Suppressor macrophage treated with lipopolysaccharide for 4 hours (primary cell): ENCODE results near the gene OR5M10.
A peak's percentile ranks its signal among the peaks of the same experiment; 100 is the strongest.
"Not testable (repeated sequence)": the region's sequence is repeated elsewhere in the genome, so short reads cannot be mapped to it uniquely, and the experiment has no call there.

ENCODE experiments used
- DNase-seq: peaks from one replicate; pipeline ENCODE4 v3.0.0-alpha.2; 2020

Gene OR5M10

DNA sequence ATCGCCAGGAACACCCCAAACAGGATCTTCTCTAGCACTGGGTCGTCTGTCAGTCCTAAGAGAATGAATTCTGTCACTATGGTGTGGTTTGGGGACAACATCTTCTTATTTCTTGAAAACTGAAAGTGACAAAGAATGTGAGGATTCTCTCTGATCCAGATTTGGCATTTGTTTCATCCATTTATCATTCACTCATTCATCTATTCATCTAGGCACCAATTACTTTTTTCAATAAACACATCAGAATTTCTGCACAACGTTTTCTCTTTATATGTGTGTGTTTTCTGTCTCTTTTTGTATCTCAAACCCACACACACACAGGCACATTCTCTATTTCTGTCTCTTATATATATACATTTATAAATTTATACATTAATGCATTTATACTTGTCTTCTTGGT is at the start of gene OR5M10:
Gene OR5M10 (minus strand): TSS at position 101 of the 400 bp plus-strand sequence. CDS start 0 bp downstream, at position 101.
- no peak for DNase-seq

DNA sequence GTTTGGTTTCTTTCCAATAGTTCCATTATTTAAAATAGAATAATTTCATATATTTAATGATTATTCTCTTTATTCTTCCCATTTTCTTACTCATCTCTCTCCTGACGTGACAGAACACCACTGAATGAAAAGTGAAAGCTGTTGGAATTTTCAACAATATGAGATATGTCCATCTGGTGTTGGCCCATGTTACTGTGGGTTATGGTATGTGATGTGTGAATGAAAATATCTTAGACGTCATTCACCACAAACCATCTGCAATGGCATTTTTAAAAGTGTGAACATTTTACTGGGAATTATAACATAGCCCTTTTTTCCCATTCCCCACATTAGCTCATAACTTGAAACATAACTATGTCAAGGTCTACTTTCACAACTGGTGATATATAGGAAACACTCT is 48.4 kb upstream of the OR5M10 start:
- DNase-seq = no peak

DNA sequence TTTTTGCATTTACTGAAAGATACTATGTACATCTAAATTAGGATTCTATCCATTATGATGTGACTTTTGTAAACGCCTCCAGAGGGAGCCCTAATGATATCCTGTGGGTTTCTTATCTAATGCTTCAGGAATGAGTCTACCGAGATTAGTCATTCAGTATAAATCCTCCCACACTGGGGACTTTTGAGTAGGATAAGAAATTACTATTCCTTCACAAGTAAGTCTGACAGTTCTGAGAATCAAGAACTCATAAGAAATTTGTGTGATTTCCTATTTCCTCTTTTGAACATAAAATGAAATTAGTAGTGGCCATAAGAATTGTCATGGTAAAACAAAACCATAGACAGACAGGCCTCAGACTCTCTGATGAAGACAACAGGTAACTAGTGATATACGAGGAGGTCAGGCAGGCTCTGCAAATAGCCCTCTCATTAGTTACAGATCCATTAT is 47.2 kb upstream of the OR5M10 start:
- DNase-seq = peak; percentile 65

DNA sequence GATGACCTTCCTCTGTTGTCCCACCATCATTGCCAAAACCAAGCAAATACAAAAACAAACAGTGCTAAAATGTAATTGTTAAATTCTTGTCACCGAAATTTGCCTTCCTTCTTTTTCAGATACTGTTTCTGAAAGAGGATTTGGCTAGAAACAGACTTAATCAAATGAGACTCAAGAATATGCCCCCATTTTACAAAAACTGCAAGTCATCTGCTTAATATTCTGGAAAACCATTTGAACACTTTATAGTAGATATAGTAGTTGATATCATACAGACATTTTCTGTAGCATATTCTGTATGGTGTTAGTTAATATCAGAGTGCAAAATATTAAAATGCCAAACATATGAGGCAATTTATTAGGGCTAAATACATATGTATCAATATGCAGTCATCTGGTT is 33.7 kb upstream of the OR5M10 start:
- no peak for DNase-seq

DNA sequence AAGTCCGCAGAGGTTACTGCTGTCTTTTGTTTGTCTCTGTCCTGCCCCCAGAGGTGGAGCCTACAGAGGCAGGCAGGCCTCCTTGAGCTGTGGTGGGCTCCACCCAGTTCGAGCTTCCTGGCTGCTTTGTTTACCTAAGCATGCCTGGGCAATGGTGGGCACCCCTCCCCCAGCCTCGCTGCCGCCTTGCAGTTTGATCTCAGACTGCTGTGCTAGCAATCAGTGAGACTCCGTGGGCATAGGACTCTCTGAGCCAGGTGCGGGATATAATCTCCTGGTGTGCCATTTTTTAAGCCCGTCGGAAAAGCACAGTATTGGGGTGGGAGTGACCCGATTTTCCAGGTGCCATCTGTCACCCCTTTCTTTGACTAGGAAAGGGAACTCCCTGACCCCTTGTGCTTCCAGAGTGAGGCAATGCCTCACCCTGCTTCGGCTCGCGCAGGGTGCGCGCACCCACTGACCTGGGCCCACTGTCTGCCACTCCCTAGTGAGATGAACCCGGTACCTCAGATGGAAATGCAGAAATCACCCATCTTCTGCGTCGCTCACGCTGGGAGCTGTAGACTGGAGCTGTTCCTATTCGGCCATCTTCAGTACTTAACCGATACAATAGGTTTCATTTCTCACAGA is 14.7 kb upstream of the OR5M10 start:
- not testable (repeated sequence) for DNase-seq

DNA sequence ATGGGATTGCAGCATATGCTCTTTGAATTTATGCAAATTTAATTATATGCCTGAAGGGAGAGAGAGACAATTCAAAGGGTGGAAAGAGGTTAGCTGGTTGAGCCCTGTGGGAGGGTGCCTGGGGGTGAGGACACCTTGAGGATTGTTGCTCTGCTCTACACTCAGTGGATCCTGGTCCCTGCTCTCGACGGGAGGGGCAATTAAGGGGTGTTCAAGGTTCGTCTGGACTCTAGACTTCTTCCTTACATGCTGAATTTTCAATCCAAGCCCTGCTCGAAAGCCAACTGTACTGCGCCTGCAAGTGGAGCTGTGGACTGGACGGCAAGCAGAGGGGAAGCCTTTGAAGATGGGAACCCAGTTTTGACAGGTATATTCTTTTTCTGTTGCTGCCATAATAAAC is 18.9 kb downstream of the OR5M10 start:
- DNase-seq = no peak

DNA sequence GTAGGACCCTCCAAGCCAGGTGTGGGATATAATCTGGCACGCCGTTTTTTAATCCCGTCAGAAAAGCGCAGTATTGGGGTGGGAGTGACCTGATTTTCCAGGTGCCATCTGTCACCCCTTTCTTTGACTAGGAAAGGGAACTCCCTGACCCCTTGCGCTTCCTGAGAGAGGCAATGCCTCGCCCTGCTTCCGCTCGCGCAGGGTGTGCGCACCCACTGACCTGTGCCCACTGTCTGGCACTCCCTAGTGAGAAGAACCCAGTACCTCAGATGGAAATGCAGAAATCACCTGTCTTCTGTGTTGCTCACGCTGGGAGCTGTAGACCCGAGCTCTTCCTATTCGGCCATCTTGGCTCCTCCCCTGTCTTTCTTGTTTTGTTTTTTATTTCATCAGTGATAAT is 22.8 kb downstream of the OR5M10 start:
- DNase-seq = not testable (repeated sequence)

DNA sequence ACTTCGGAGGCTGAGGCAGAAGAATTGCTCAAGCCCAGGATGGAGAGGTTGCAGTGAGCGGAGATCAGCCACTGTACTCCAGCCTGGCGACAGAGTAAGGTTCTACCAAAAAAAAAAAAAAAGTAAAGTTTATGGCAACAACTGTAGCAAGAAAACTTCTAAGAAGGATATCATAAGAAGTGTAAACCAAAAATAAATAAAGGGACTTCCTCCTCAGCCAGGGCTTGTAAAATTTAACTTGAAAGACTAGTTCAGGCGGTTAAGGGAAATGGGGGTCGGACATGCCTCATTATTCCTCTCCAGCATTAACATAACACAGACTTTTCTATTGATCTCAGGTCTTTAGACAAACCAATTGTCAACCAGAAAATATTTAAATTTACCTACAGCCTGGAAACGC is 32.0 kb downstream of the OR5M10 start:
- DNase-seq = no peak

DNA sequence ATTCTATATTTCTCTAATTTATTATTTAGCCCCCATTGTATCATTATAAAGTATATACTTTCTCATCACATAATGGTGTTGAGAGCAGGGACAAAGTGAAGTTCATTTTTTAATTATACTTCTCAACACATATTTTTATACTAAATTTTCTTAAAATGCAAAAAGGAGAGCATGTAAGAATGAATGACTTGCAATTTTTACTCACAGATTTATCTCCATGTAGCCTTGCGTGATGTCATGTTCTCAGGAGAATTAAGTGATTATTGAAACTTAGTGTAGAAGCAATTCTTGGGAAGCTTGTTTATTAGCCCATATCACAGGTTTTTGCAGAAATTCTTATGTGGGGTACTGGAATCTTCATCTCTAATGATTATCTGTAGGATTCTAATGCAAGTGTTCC is 33.8 kb downstream of the OR5M10 start:
- no peak for DNase-seq

DNA sequence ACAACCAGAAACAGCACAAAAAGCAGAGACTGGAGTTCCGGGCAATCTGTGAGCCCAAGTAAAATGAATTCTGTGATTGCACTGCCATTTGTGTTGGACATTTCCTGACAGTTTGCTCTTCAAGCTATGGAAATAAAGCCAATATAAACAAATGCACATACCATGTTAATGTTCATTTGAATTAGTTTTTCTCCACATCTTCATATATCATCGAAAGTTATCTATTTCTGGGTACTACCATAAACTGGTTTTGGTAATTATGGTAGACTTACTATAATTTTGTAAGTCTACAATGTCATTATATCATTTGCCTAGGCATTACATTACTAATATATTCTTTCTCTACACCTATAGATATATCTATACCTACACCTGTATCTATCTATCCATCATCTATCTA is 34.4 kb downstream of the OR5M10 start, which contains the start of gene OR5M11:
Gene OR5M11 (minus strand): TSS at position 101 of the 400 bp plus-strand sequence. CDS start 0 bp downstream, at position 101.
- no peak for DNase-seq

DNA sequence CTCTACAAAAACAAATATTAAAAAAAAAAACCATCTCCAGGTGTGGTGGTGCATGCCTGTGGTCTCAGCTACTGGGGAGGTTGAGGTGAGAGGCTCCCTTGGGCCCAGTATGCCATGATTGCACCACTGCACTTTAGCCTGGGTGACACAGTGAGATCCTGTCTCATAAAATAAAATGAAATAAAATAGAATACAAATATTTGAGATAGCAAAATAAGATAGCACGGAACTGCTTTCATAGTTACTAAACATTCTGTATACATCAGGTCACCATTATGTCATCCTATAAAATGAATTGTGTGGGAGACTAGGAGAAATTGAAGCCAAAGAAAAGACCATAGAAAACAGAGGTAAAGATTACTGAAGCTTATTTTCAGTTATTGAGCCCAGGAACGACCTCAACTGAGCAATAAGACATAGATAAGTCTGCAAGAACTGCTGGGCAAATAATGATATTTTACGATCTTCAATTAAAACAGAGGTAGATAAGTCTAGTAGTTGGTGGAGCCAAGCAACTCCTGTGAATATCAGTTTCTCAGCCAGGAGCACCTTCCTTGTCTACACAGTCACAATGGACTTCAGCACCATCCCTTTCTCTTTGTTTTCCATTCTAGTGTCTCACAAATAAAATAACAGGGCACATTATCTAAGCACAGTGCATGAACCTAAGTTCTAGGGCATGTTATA is 44.3 kb downstream of the OR5M10 start:
- no peak for DNase-seq

DNA sequence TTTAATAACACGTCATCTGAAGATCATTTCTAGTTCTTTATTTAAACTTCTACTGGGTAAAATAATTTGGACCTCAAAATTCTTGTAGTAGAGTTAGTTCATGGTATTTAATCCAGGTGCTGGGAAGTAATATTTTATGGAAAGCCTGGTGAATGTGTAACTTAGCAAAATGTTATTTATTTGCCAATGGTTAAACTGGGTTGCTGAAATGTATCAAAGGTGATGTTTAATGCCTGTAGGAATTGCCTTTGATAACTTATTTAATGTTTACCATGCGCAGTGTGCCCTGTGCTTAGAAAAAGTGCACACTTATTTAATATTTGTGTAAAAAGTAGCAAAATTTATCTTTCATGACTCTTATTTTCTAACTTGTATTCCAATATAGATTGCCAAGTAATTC is 45.7 kb downstream of the OR5M10 start:
- no peak for DNase-seq
